ENCODE measurements around the gene FGF18.

DNA sequence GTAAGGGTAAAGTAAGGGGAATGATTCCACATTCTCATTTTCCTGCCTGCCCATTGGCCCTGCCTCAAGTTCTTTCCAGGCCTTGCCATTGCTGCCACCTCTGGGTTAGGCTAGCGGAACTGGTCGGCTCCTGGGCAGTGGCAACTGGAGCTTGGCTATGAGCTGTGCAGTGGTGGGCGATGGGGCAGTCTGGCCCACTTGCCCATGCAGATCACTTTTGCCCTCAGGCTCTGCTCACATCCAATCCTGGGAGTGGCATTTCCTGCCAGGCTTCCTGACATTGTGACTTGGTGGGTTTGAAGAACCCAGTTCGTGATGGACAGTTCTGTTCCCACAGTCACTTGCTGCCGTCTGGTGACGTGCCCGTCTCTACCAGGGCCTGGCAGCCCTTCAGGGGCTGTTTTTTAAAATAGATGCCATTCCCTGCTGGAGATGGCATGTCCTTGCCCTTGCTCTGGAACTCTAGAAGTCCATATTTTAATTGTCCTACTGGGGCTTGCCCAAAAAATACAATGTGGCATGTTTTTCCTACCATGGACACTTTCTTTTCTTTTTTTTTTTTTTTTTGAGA lies 86.1 kb downstream of the FGF18 start:
- TF ChIP-seq CTCF (IDR thresholded peaks at IDR 0.05; ENCODE audit: extremely low read depth in 1 of 2, insufficient read depth in 1 of 2, low read depth in 1 of 2, low read length in 2 of 2) = no peak
- TF ChIP-seq MAX (IDR thresholded peaks at IDR 0.05; ENCODE audit: insufficient read depth, insufficient read length) = no peak
- no peak for TF ChIP-seq POLR2AphosphoS5 (IDR thresholded peaks at IDR 0.05; ENCODE audit: insufficient read depth, low read depth, low read length)
- no peak for TF ChIP-seq FOS (IDR thresholded peaks at IDR 0.05; ENCODE audit: borderline replicate concordance, insufficient read depth, low read length)
- TF ChIP-seq POLR2A (IDR thresholded peaks at IDR 0.05; ENCODE audit: low read depth, low read length) = no peak
- no peak for TF ChIP-seq EZH2 (IDR thresholded peaks at IDR 0.05; ENCODE audit: borderline replicate concordance, low read depth, low read length, severe bottlenecking)
- no peak for TF ChIP-seq GATA2 (IDR thresholded peaks at IDR 0.05; ENCODE audit: insufficient read depth, insufficient read length, low read depth, low read length)
- TF ChIP-seq MYC (IDR thresholded peaks at IDR 0.05; ENCODE audit: low read depth, low read length) = no peak

All from endothelial cell of umbilical vein (primary cell).